Calu3 (cell line): ENCODE results near the gene ASTN2. TPM values are rescaled to one million over a fixed set of nuclear protein-coding genes. Genes with fewer than 3 reads are reported as not detected.

Experiments
- BruUV-seq: library from RNA; stranded (reverse); fragments of 400-500 nt; replicated peaks from 2 replicates; lab custom pipeline; 2021; lab: Mats Ljungman, UMichigan
- CTCF ChIA-PET: fragments of 300-600 bp; sonication (Branson Sonifier 250); formaldehyde crosslinking; loops from one replicate; lab custom pipeline; 2022; ENCODE audit warnings: antibody characterized with exemption; lab: Charles Lee
- DNase-seq: peaks from one replicate; pipeline ENCODE4 v3.0.0; 2022
- H3K27ac Mint-ChIP-seq: one replicate; pipeline ENCODE4 v1.8.0; 2022; ENCODE audit warnings: mixed read lengths; ENCODE audit not compliant: unreplicated experiment
- H3K27me3 Mint-ChIP-seq: one replicate; pipeline ENCODE4 v1.8.0; 2022; ENCODE audit warnings: mixed read lengths; ENCODE audit not compliant: unreplicated experiment
- H3K36me3 Mint-ChIP-seq: one replicate; pipeline ENCODE4 v1.8.0; 2022; ENCODE audit warnings: mild to moderate bottlenecking, moderate library complexity, mixed read lengths; ENCODE audit not compliant: insufficient read depth, unreplicated experiment
- H3K4me1 Mint-ChIP-seq: one replicate; pipeline ENCODE4 v1.8.0; 2022; ENCODE audit warnings: mild to moderate bottlenecking, low read depth, mixed read lengths; ENCODE audit not compliant: unreplicated experiment
- H3K4me3 Mint-ChIP-seq: one replicate; pipeline ENCODE4 v1.8.0; 2022; ENCODE audit warnings: mild to moderate bottlenecking, low read depth, moderate library complexity, mixed read lengths; ENCODE audit not compliant: unreplicated experiment
- H3K9me3 Mint-ChIP-seq: one replicate; pipeline ENCODE4 v1.8.0; 2022; ENCODE audit warnings: low read depth, mixed read lengths; ENCODE audit not compliant: unreplicated experiment
- CTCF ChIP-seq: fragments of 200-600 bp; IDR thresholded peaks from one replicate; pipeline ENCODE4 v1.8.0; 2022; ENCODE audit warnings: antibody characterized with exemption; ENCODE audit not compliant: unreplicated experiment
- intact Hi-C: fragments of 100-400 bp; cut with micrococcal nuclease; formaldehyde crosslinking; loops from one replicate; pipeline ENCODE4 v1.10.0; 2022; ENCODE audit not compliant: unreplicated experiment
- total RNA-seq: library from RNA; stranded (reverse); gene quantifications from 2 replicates; pipeline ENCODE4 v1.2.3, GENCODE V29; 2022

ASTN2 gene
- total RNA-seq, 1 experiment from 2014 or later: 1.7 TPM

- no peaks in the 10 kb centered on the region for H3K36me3 Mint-ChIP-seq
- H3K9me3 Mint-ChIP-seq: peaks cover 5% of the 10 kb centered on the region
- intact Hi-C loops: no loop called here
- no peaks in the 10 kb centered on the region for H3K4me1 Mint-ChIP-seq
- CTCF ChIA-PET: no interaction called here
- no peak for TF ChIP-seq CTCF
- H3K4me3 Mint-ChIP-seq: no peak overlapping the region
- no peak for DNase-seq
- H3K27ac Mint-ChIP-seq: no peak overlapping the region
- H3K27me3 Mint-ChIP-seq: no peaks in the 10 kb centered on the region
- no TSS peak for BruUV-seq
Observed at GRCh38 chr9:117303643-117304230, 111.1 kb downstream of the ASTN2 start.

- CTCF ChIA-PET: no interaction called here
- Mint-ChIP-seq H3K27me3 (no peaks in the 10 kb centered on the region), H3K27ac (no peak overlapping the region), H3K36me3 (no peaks in the 10 kb centered on the region), H3K4me3 (no peak overlapping the region), H3K9me3 (peaks cover 5% of the 10 kb centered on the region), H3K4me1 (no peaks in the 10 kb centered on the region)
- intact Hi-C loops: no loop called here
- no peak for DNase-seq
- BruUV-seq: no TSS peak
- no peak for TF ChIP-seq CTCF
Observed at GRCh38 chr9:117302487-117302886, 112.4 kb downstream of the ASTN2 start.

- H3K27ac Mint-ChIP-seq: no peak overlapping the region
- peaks cover 7% of the 10 kb centered on the region for H3K9me3 Mint-ChIP-seq
- DNase-seq: no peak
- intact Hi-C loops: no loop called here
- no TSS peak for BruUV-seq
- no peak overlapping the region for H3K4me3 Mint-ChIP-seq
- H3K4me1 Mint-ChIP-seq: no peaks in the 10 kb centered on the region
- no peak for TF ChIP-seq CTCF
- no peaks in the 10 kb centered on the region for H3K27me3 Mint-ChIP-seq
- CTCF ChIA-PET: no interaction called here
- H3K36me3 Mint-ChIP-seq: no peaks in the 10 kb centered on the region
Observed at GRCh38 chr9:117300371-117301110, 114.3 kb downstream of the ASTN2 start.

GRCh38 chr9:117296453-117296852 lies 118.4 kb downstream of the ASTN2 start:
- CTCF ChIA-PET: no interaction called here
- H3K27ac Mint-ChIP-seq: no peak overlapping the region

More at GRCh38 chr9:117296453-117296852, 118.4 kb downstream of the ASTN2 start:
- intact Hi-C loops: no loop called here
- no peak overlapping the region for H3K4me3 Mint-ChIP-seq
- TF ChIP-seq CTCF: no peak
- DNase-seq: no peak
- peaks cover 6% of the 10 kb centered on the region for H3K9me3 Mint-ChIP-seq
- no TSS peak for BruUV-seq
- no peaks in the 10 kb centered on the region for H3K4me1 Mint-ChIP-seq
- H3K36me3 Mint-ChIP-seq: no peaks in the 10 kb centered on the region
- no peaks in the 10 kb centered on the region for H3K27me3 Mint-ChIP-seq
